B cell (primary cell): ENCODE results near the gene GSTT4. TPM values are rescaled to one million over a fixed set of nuclear protein-coding genes. Genes with fewer than 3 reads are reported as not detected.

Experiments used
- ATAC-seq: fragments of 200-7000 bp; cut with Tn5 transposase; one replicate; pipeline ENCODE4 v1.10.0; 2021; ENCODE audit warnings: low read depth, mild to moderate bottlenecking, moderate number of reproducible peaks, moderate library complexity
- CTCF ChIA-PET: fragments of 350-600 bp; sonication (Branson Sonifier 250); formaldehyde crosslinking; loops from one replicate; lab custom pipeline; 2021; ENCODE audit warnings: antibody characterized with exemption, inconsistent platforms; lab: Charles Lee
- POLR2A ChIA-PET: fragments of 350-600 bp; sonication (Branson Sonifier 250); formaldehyde crosslinking; loops from one replicate; lab custom pipeline; 2021; ENCODE audit warnings: antibody characterized with exemption; lab: Charles Lee
- DNase-seq: peaks from one replicate; pipeline ENCODE4 v3.0.0; 2013
- H2AFZ ChIP-seq: 2 replicates; pipeline ENCODE4 v1.6.1; 2012; ENCODE audit warnings: mild to moderate bottlenecking, low read depth, low read length; ENCODE audit not compliant: insufficient read depth, poor library complexity, severe bottlenecking
- H3K27ac ChIP-seq, 2 donors: 1 replicate in 1 of 2; 2 replicates in 1 of 2; pipeline ENCODE4 v1.5.1; 2012 to 2013; ENCODE audit warnings: low read length in 2 of 2, mild to moderate bottlenecking in 2 of 2, moderate library complexity in 1 of 2
- H3K27me3 ChIP-seq, 4 experiments: fragments of 200-600 bp in 1 of 4; sonication (generic) in 1 of 4; replicated peaks in 1 of 4; 1 replicate in 2 of 4; 2 replicates in 2 of 4; pipeline versions ENCODE4 v1.6.1 to v1.7.0; 2013 to 2016; ENCODE audit warnings: low read length in 3 of 4, mild to moderate bottlenecking in 2 of 4, mixed read lengths in 1 of 4, moderate library complexity in 1 of 4; ENCODE audit not compliant: insufficient read depth in 4 of 4, control insufficient read depth in 3 of 4; ENCODE audit errors: control extremely low read depth in 1 of 4
- H3K36me3 ChIP-seq, 2 experiments: replicated peaks in 1 of 2; 1 replicate in 1 of 2; 2 replicates in 1 of 2; pipeline versions ENCODE4 v1.6.1 to v1.7.1; 2013; ENCODE audit warnings: low read length in 1 of 2; ENCODE audit not compliant: insufficient read depth in 2 of 2, control insufficient read depth in 1 of 2; ENCODE audit errors: control extremely low read depth in 1 of 2, extremely low read depth in 1 of 2
- H3K4me1 ChIP-seq, 2 donors: fragments of 200-600 bp in 1 of 2; sonication (generic) in 1 of 2; 1 replicate in 1 of 2; 2 replicates in 1 of 2; pipeline versions ENCODE4 v1.5.1 to v1.6.1; 2013 to 2017; ENCODE audit warnings: low read length in 2 of 2; ENCODE audit not compliant: control insufficient read depth in 2 of 2, insufficient read depth in 2 of 2
- H3K4me2 ChIP-seq: replicated peaks from 2 replicates; pipeline ENCODE3; 2012; ENCODE audit warnings: mild to moderate bottlenecking, low read depth, low read length; ENCODE audit not compliant: poor library complexity, severe bottlenecking
- H3K4me3 ChIP-seq, 5 experiments: fragments of 200-600 bp in 1 of 5; sonication (generic) in 1 of 5; 1 replicate in 3 of 5; 2 replicates in 2 of 5; pipeline versions ENCODE4 v1.5.1 to v1.7.0; 2011 to 2016; ENCODE audit warnings: low read length in 4 of 5, mild to moderate bottlenecking in 4 of 5, low read depth in 2 of 5, control low read depth in 1 of 5, moderate library complexity in 1 of 5; ENCODE audit not compliant: insufficient read depth in 1 of 5; ENCODE audit errors: control extremely low read depth in 1 of 5, extremely low read depth in 1 of 5
- H3K79me2 ChIP-seq: fragments of 200-600 bp; sonication (generic); one replicate; pipeline ENCODE4 v1.6.0; 2016; ENCODE audit warnings: low read length; ENCODE audit not compliant: control insufficient read depth, insufficient read depth
- H3K9ac ChIP-seq: fragments of 200-600 bp; sonication (generic); 2 replicates; pipeline ENCODE4 v1.6.1; 2017; ENCODE audit warnings: mild to moderate bottlenecking, low read length, moderate library complexity
- H3K9me3 ChIP-seq, 3 donors: one replicate each; pipeline versions ENCODE4 v1.6.1 to v1.7.1; 2013; ENCODE audit warnings: low read length in 2 of 3; ENCODE audit not compliant: control insufficient read depth in 2 of 3, insufficient read depth in 1 of 3; ENCODE audit errors: control extremely low read depth in 1 of 3
- H4K20me1 ChIP-seq: 2 replicates; pipeline ENCODE4 v1.6.0; 2012; ENCODE audit warnings: mild to moderate bottlenecking, low read length; ENCODE audit not compliant: insufficient read depth, control insufficient read depth, poor library complexity, severe bottlenecking
- H3K27ac Mint-ChIP-seq: one replicate; pipeline ENCODE4 v1.8.0; 2021; ENCODE audit warnings: mixed read lengths
- H3K27me3 Mint-ChIP-seq: one replicate; pipeline ENCODE4 v1.8.0; 2021; ENCODE audit warnings: mixed read lengths
- H3K4me1 Mint-ChIP-seq: one replicate; pipeline ENCODE4 v1.8.0; 2021; ENCODE audit warnings: mixed read lengths
- H3K4me3 Mint-ChIP-seq: one replicate; pipeline ENCODE4 v1.8.0; 2021; ENCODE audit warnings: mixed read lengths
- H3K9me3 Mint-ChIP-seq: one replicate; pipeline ENCODE4 v1.8.0; 2022; ENCODE audit warnings: mixed read lengths; ENCODE audit not compliant: insufficient read depth
- CTCF ChIP-seq: fragments of 200-600 bp; IDR thresholded peaks from one replicate; pipeline ENCODE4 v1.8.0; 2022; ENCODE audit warnings: antibody characterized with exemption, mild to moderate bottlenecking
- EZH2 ChIP-seq: IDR thresholded peaks from 2 replicates; pipeline ENCODE4 v1.6.1; 2012; ENCODE audit warnings: borderline replicate concordance, low read depth, mild to moderate bottlenecking, moderate library complexity, low read length; ENCODE audit not compliant: insufficient read depth, poor library complexity, severe bottlenecking
- WGBS: methylation state at CpG from one replicate; pipeline ENCODE4 v1.1.5; 2013; ENCODE audit warnings: missing lambda C conversion rate; ENCODE audit not compliant: insufficient coverage; 5-methylcytosine and 5-hydroxymethylcytosine counted together
- intact Hi-C: fragments of 100-400 bp; cut with micrococcal nuclease; formaldehyde crosslinking; loops from one replicate; pipeline ENCODE4 v1.10.0; 2022
- polyA plus RNA-seq: library from polyadenylated mRNA; depleted of rRNA; stranded (reverse); fragments of >200 nt; gene quantifications from 2 replicates; pipeline ENCODE4 v1.2.3, GENCODE V29; 2012
- total RNA-seq, 2 donors: library from RNA; stranded (reverse); fragments of 120-200 nt in 1 of 2; gene quantifications; 1 replicate in 1 of 2; 2 replicates in 1 of 2; pipeline versions ENCODE4 v1.2.3 to v1.2.4, GENCODE V29; 2013 to 2022

The GSTT4 gene
- total and polyA plus RNA-seq, 2 donors (not counting 1 experiment from before 2014, with no cell fraction given) = not detected

- ATAC-seq (no peak), DNase-seq (no peak)
- no peak overlapping the region for H3K9ac ChIP-seq
- Mint-ChIP-seq H3K27ac (no peak overlapping the region), H3K4me1 (peaks cover 18% of the 10 kb centered on the region), H3K4me3 (no peak overlapping the region), H3K27me3 (no peaks in the 10 kb centered on the region), H3K9me3 (no peaks in the 10 kb centered on the region)
- peaks cover 0 to 6% of the 10 kb centered on the region in 2 experiments for H3K36me3 ChIP-seq
- no peaks in the 10 kb centered on the region for H3K9me3 ChIP-seq
- no peak overlapping the region for H2AFZ ChIP-seq
- no peak overlapping the region for H3K4me3 ChIP-seq
- intact Hi-C loops = no loop called here
- no peak for TF ChIP-seq CTCF
- TF ChIP-seq EZH2 = no peak
- no peak overlapping the region for H3K27ac ChIP-seq
- peaks cover 15% of the 10 kb centered on the region in 2 donors for H3K4me1 ChIP-seq
- H3K27me3 ChIP-seq = no peaks in the 10 kb centered on the region
- ChIA-PET CTCF (interaction anchor here (0.8 kb wide), 1 partner anchor 11 kb away, joined by 3 read pairs; no protein-coding TSS in a partner anchor), POLR2A (no interaction called here)
- H4K20me1 ChIP-seq = peaks cover 6% of the 10 kb centered on the region
- 79% methylated on average over 3 of the region's 6 CpGs for WGBS
- H3K79me2 ChIP-seq = peaks cover 71% of the 10 kb centered on the region
- H3K4me2 ChIP-seq = no peak overlapping the region
Measured at GRCh38 chr22:24025475-24025874, 20.2 kb upstream of the GSTT4 start.

DNA sequence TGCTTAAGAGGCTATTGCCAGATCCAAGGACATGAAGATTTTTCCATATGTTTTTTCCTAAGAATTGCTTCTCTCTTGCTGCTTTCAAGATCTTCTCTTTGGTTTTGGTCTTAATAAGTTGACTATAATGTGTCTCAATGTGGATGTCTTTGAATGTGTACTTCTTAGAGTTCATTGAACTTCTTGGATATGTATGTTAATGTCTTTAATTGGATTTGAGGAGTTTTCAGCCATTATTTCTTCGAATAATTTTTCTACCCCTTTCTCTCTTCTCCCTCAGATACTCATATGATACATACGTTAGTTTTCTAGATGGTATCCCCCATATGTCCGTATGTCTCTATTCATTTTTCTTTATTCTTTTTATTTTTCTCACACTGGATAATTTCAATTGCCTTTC lies 19.1 kb upstream of the GSTT4 start:
- no peak for TF ChIP-seq CTCF
- TF ChIP-seq EZH2 = no peak
- Mint-ChIP-seq H3K4me3 (no peak overlapping the region), H3K27ac (no peak overlapping the region), H3K9me3 (no peaks in the 10 kb centered on the region), H3K4me1 (peaks cover 18% of the 10 kb centered on the region), H3K27me3 (no peaks in the 10 kb centered on the region)
- H2AFZ ChIP-seq = no peak overlapping the region
- ChIA-PET POLR2A (no interaction called here), CTCF (no interaction called here)
- H3K9me3 ChIP-seq = no peaks in the 10 kb centered on the region
- H3K9ac ChIP-seq = no peak overlapping the region
- H3K4me2 ChIP-seq = no peak overlapping the region
- H3K27ac ChIP-seq = no peak overlapping the region
- H3K27me3 ChIP-seq = no peaks in the 10 kb centered on the region
- H3K36me3 ChIP-seq = peaks cover 0 to 6% of the 10 kb centered on the region in 2 experiments
- intact Hi-C loops = no loop called here
- peaks cover 15% of the 10 kb centered on the region in 2 donors for H3K4me1 ChIP-seq
- 100% methylated on average over 1 of the region's 3 CpGs for WGBS
- DNase-seq (no peak), ATAC-seq (no peak)
- peaks cover 6% of the 10 kb centered on the region for H4K20me1 ChIP-seq
- no peak overlapping the region for H3K4me3 ChIP-seq
- peaks cover 67% of the 10 kb centered on the region for H3K79me2 ChIP-seq
